Peyer's patch (tissue), 4 donors: ENCODE data around the gene CDKAL1. TPM values are rescaled to one million over a fixed set of nuclear protein-coding genes. Genes with fewer than 3 reads are reported as not detected.

Experiments used
- DNase-seq, 3 donors: peaks; one replicate each; pipeline ENCODE4 v3.0.0-alpha.2; 2017 to 2019
- H3K27ac ChIP-seq, 4 donors: fragments of 200-600 bp; sonication (generic); one replicate each; pipeline ENCODE4 v1.5.1; 2016 to 2019
- H3K27me3 ChIP-seq, 2 donors: fragments of 200-600 bp; sonication (generic); one replicate each; pipeline ENCODE4 v1.5.1; 2019
- H3K36me3 ChIP-seq, 3 donors: fragments of 200-600 bp; sonication (generic); one replicate each; pipeline ENCODE4 v1.5.1; 2016 to 2019
- H3K4me1 ChIP-seq, 4 donors: fragments of 200-600 bp; sonication (generic); one replicate each; pipeline ENCODE4 v1.5.1; 2016 to 2019
- H3K4me3 ChIP-seq, 4 donors: fragments of 200-600 bp; sonication (generic); 1 replicate in 3 of 4; 2 replicates in 1 of 4; pipeline ENCODE4 v1.5.1; 2016 to 2019; ENCODE audit warnings: mild to moderate bottlenecking in 1 of 4
- H3K9me3 ChIP-seq, 4 donors: fragments of 200-600 bp; sonication (generic); one replicate each; pipeline ENCODE4 v1.5.1; 2016 to 2019; ENCODE audit warnings: mild to moderate bottlenecking in 1 of 4
- CTCF ChIP-seq, 6 experiments: fragments of 450-650 bp in 4 of 6; fragments of 200-600 bp in 2 of 6; sonication (generic) in 1 of 6; IDR thresholded peaks; one replicate each; pipeline ENCODE4 v1.5.1; 2017 to 2019; ENCODE audit warnings: antibody characterized with exemption in 6 of 6, mild to moderate bottlenecking in 3 of 6, moderate library complexity in 1 of 6
- POLR2A ChIP-seq, 2 donors: fragments of 450-650 bp; IDR thresholded peaks; one replicate each; pipeline ENCODE4 v1.5.1; 2017; ENCODE audit warnings: antibody characterized with exemption in 2 of 2, mild to moderate bottlenecking in 2 of 2, moderate library complexity in 2 of 2
- total RNA-seq, 4 donors: library from RNA; depleted of rRNA; stranded (reverse); fragments of >200 nt; gene quantifications; one replicate each; pipeline ENCODE4 v1.1.0, GENCODE V29; 2016

CDKAL1 gene
- total RNA-seq, 4 donors from 2014 or later = 10.3 to 31.4 (median 11.6) TPM

GRCh38 chr6:21227486-21227885 lies 693.2 kb downstream of the CDKAL1 start:
- Histone ChIP-seq H3K27me3 (no peaks in the 10 kb centered on the region), H3K27ac (no peak overlapping the region), H3K4me3 (no peak overlapping the region), H3K4me1 (no peaks in the 10 kb centered on the region), H3K36me3 (peaks cover 0 to 11% (median 0%) of the 10 kb centered on the region in 3 donors), H3K9me3 (no peaks in the 10 kb centered on the region)
- no peak for DNase-seq
- TF ChIP-seq POLR2A (IDR thresholded peaks at IDR 0.05) = no peak
- no peak for TF ChIP-seq CTCF (IDR thresholded peaks at IDR 0.05)

GRCh38 chr6:21228411-21228810 lies 694.2 kb downstream of the CDKAL1 start:
- H3K4me1 ChIP-seq = no peaks in the 10 kb centered on the region
- no peaks in the 10 kb centered on the region for H3K27me3 ChIP-seq
- no peak overlapping the region for H3K27ac ChIP-seq
- peaks cover 0 to 14% (median 0%) of the 10 kb centered on the region in 3 donors for H3K36me3 ChIP-seq
- H3K4me3 ChIP-seq = no peak overlapping the region
- no peaks in the 10 kb centered on the region for H3K9me3 ChIP-seq
- DNase-seq = no peak
- TF ChIP-seq POLR2A (IDR thresholded peaks at IDR 0.05) = no peak
- no peak for TF ChIP-seq CTCF (IDR thresholded peaks at IDR 0.05)

- Histone ChIP-seq H3K9me3 (no peaks in the 10 kb centered on the region), H3K4me1 (no peaks in the 10 kb centered on the region), H3K36me3 (peaks cover 0 to 14% (median 0%) of the 10 kb centered on the region in 3 donors), H3K27ac (no peak overlapping the region), H3K4me3 (no peak overlapping the region), H3K27me3 (no peaks in the 10 kb centered on the region)
- no peak for DNase-seq
- TF ChIP-seq CTCF (IDR thresholded peaks at IDR 0.05) (no peak), POLR2A (IDR thresholded peaks at IDR 0.05) (no peak)
Measured at GRCh38 chr6:21228876-21229460, 694.7 kb downstream of the CDKAL1 start.

- Histone ChIP-seq H3K27me3 (no peaks in the 10 kb centered on the region), H3K9me3 (no peaks in the 10 kb centered on the region), H3K36me3 (peaks cover 0 to 14% (median 0%) of the 10 kb centered on the region in 3 donors), H3K27ac (no peak overlapping the region), H3K4me1 (no peaks in the 10 kb centered on the region), H3K4me3 (no peak overlapping the region)
- DNase-seq = no peak
- no peak for TF ChIP-seq POLR2A (IDR thresholded peaks at IDR 0.05)
- no peak for TF ChIP-seq CTCF (IDR thresholded peaks at IDR 0.05)
Measured at GRCh38 chr6:21230536-21230935, 696.3 kb downstream of the CDKAL1 start.

- no peak for DNase-seq
- TF ChIP-seq POLR2A (IDR thresholded peaks at IDR 0.05) (no peak), CTCF (IDR thresholded peaks at IDR 0.05) (no peak)
- Histone ChIP-seq H3K4me3 (no peak overlapping the region), H3K27ac (no peak overlapping the region), H3K36me3 (peaks cover 0 to 14% (median 0%) of the 10 kb centered on the region in 3 donors), H3K4me1 (no peaks in the 10 kb centered on the region), H3K9me3 (no peaks in the 10 kb centered on the region), H3K27me3 (no peaks in the 10 kb centered on the region)
Measured at GRCh38 chr6:21235162-21235561, 700.9 kb downstream of the CDKAL1 start.

- Histone ChIP-seq H3K4me3 (no peak overlapping the region), H3K27me3 (no peaks in the 10 kb centered on the region), H3K27ac (no peak overlapping the region), H3K9me3 (no peaks in the 10 kb centered on the region), H3K36me3 (no peaks in the 10 kb centered on the region), H3K4me1 (no peaks in the 10 kb centered on the region)
- no peak for TF ChIP-seq POLR2A (IDR thresholded peaks at IDR 0.05)
- no peak for TF ChIP-seq CTCF (IDR thresholded peaks at IDR 0.05)
- DNase-seq = no peak
Measured at GRCh38 chr6:21238208-21238607, 704.0 kb downstream of the CDKAL1 start.
